H1 (cell line): Measurements from ENCODE around the gene CLIP3. TPM values are rescaled to one million over a fixed set of nuclear protein-coding genes. Genes with fewer than 3 reads are reported as not detected.

Experiments used
- CTCF ChIA-PET: fragments of 300-600 bp; sonication (Branson Sonifier 250); formaldehyde crosslinking; loops from one replicate; lab custom pipeline; 2021; ENCODE audit not compliant: partially characterized antibody; lab: Charles Lee
- POLR2A ChIA-PET: fragments of 300-600 bp; sonication (Branson Sonifier 250); formaldehyde crosslinking; loops from one replicate; lab custom pipeline; 2021; ENCODE audit warnings: inconsistent platforms; ENCODE audit not compliant: partially characterized antibody; lab: Charles Lee
- DNase-seq, 2 experiments: peaks; one replicate each; pipeline versions ENCODE4 v3.0.0 to v3.0.0-alpha.2; 2010 to 2022; ENCODE audit warnings: low spot score in 2 of 2, low read depth in 1 of 2, mixed read lengths in 1 of 2
- FAIRE-seq: peaks from 2 replicates; lab custom pipeline; 2011; peaks lifted over from hg19 to GRCh38; lab: Jason Lieb, UNC
- H2AFZ ChIP-seq: 2 replicates; pipeline ENCODE4 v1.8.1; 2012; ENCODE audit warnings: low read length, inconsistent platforms
- H2AK5ac ChIP-seq: 2 replicates; pipeline ENCODE4 v1.6.1; 2013; ENCODE audit warnings: low read depth, low read length
- H2BK120ac ChIP-seq: replicated peaks from 2 replicates; pipeline ENCODE3; 2013; ENCODE audit warnings: low read depth, low read length, inconsistent platforms
- H2BK12ac ChIP-seq: 2 replicates; pipeline ENCODE4 v1.6.1; 2013; ENCODE audit warnings: low read depth, low read length
- H2BK15ac ChIP-seq: 2 replicates; pipeline ENCODE4 v1.6.1; 2013; ENCODE audit warnings: low read length
- H2BK20ac ChIP-seq: 2 replicates; pipeline ENCODE4 v1.6.1; 2013; ENCODE audit warnings: low read length
- H2BK5ac ChIP-seq: 2 replicates; pipeline ENCODE4 v1.6.1; 2013; ENCODE audit warnings: low read depth, low read length
- H3K14ac ChIP-seq: 2 replicates; pipeline ENCODE4 v1.6.1; 2013; ENCODE audit warnings: inconsistent platforms; ENCODE audit not compliant: insufficient read length
- H3K18ac ChIP-seq: 2 replicates; pipeline ENCODE4 v1.6.1; 2013; ENCODE audit warnings: low read length; ENCODE audit errors: extremely low read depth
- H3K23ac ChIP-seq: 2 replicates; pipeline ENCODE4 v1.6.1; 2013; ENCODE audit warnings: inconsistent platforms; ENCODE audit not compliant: insufficient read length
- H3K23me2 ChIP-seq: 2 replicates; pipeline ENCODE4 v1.6.1; 2013; ENCODE audit warnings: low read depth, low read length
- H3K27ac ChIP-seq: 2 replicates; pipeline ENCODE4 v1.6.1; 2011; ENCODE audit warnings: low read depth, low read length, inconsistent platforms
- H3K27me3 ChIP-seq, 4 experiments: replicated peaks in 1 of 4; 1 replicate in 1 of 4; 2 replicates in 3 of 4; pipeline versions ENCODE4 v1.6.1 to v1.8.1; 2011 to 2013; ENCODE audit warnings: low read length in 3 of 4, mild to moderate bottlenecking in 3 of 4, inconsistent platforms in 2 of 4, mixed read lengths in 2 of 4, moderate library complexity in 1 of 4; ENCODE audit not compliant: control insufficient read depth in 3 of 4, insufficient read depth in 3 of 4; ENCODE audit errors: extremely low read depth in 1 of 4
- H3K36me3 ChIP-seq, 4 experiments: 2 replicates each; pipeline versions ENCODE4 v1.6.1 to v1.8.1; 2011 to 2013; ENCODE audit warnings: mild to moderate bottlenecking in 4 of 4, low read length in 3 of 4, moderate library complexity in 2 of 4, control low read depth in 1 of 4, inconsistent platforms in 1 of 4; ENCODE audit not compliant: insufficient read depth in 4 of 4, control insufficient read depth in 2 of 4
- H3K4ac ChIP-seq: replicated peaks from 2 replicates; pipeline ENCODE3; 2013; ENCODE audit warnings: low read length, low read depth, mixed read lengths, inconsistent platforms; ENCODE audit not compliant: insufficient read length
- H3K4me1 ChIP-seq, 4 experiments: replicated peaks in 1 of 4; 1 replicate in 1 of 4; 2 replicates in 3 of 4; pipeline versions ENCODE4 v1.6.1 to v1.8.1; 2011 to 2013; ENCODE audit warnings: low read length in 3 of 4, inconsistent platforms in 2 of 4, mixed read lengths in 1 of 4; ENCODE audit not compliant: insufficient read depth in 4 of 4, control insufficient read depth in 3 of 4
- H3K4me2 ChIP-seq, 2 experiments: 2 replicates each; pipeline versions ENCODE4 v1.6.1 to v1.8.1; 2011 to 2013; ENCODE audit warnings: low read depth in 2 of 2, low read length in 2 of 2, control low read depth in 1 of 2, inconsistent platforms in 1 of 2, mild to moderate bottlenecking in 1 of 2; ENCODE audit not compliant: insufficient read depth in 1 of 2
- H3K4me3 ChIP-seq, 4 experiments: fragments of 200-600, 300-600 bp in 1 of 4; sonication (generic), shearing (Covaris generic), sonication (Bioruptor Twin) in 1 of 4; 2 replicates each; pipeline versions ENCODE4 v1.5.1 to v1.8.1; 2011 to 2016; ENCODE audit warnings: low read length in 4 of 4, low read depth in 3 of 4, control low read depth in 2 of 4, inconsistent platforms in 2 of 4, mild to moderate bottlenecking in 2 of 4, mixed read lengths in 1 of 4, moderate library complexity in 1 of 4; ENCODE audit not compliant: insufficient read depth in 2 of 4; ENCODE audit errors: extremely low read depth in 1 of 4
- H3K56ac ChIP-seq: replicated peaks from 2 replicates; pipeline ENCODE3; 2013; ENCODE audit warnings: low read depth, mild to moderate bottlenecking, mixed read lengths, low read length, inconsistent platforms; ENCODE audit not compliant: insufficient read length
- H3K79me1 ChIP-seq: 2 replicates; pipeline ENCODE4 v1.6.1; 2013; ENCODE audit warnings: low read depth, low read length, control low read depth
- H3K79me2 ChIP-seq, 2 experiments: 2 replicates each; pipeline versions ENCODE4 v1.6.1 to v1.8.1; 2012 to 2013; ENCODE audit warnings: low read length in 2 of 2, mild to moderate bottlenecking in 2 of 2, inconsistent platforms in 1 of 2; ENCODE audit not compliant: insufficient read depth in 2 of 2, control insufficient read depth in 1 of 2
- H3K9ac ChIP-seq, 4 experiments: replicated peaks in 1 of 4; 1 replicate in 1 of 4; 2 replicates in 3 of 4; pipeline versions ENCODE4 v1.6.1 to v1.8.1; 2011 to 2013; ENCODE audit warnings: low read depth in 3 of 4, low read length in 3 of 4, control low read depth in 2 of 4, mild to moderate bottlenecking in 2 of 4, moderate library complexity in 2 of 4, inconsistent platforms in 1 of 4; ENCODE audit errors: extremely low read depth in 1 of 4
- H3K9me3 ChIP-seq, 2 experiments: 2 replicates each; pipeline versions ENCODE4 v1.6.1 to v1.8.1; 2012 to 2013; ENCODE audit warnings: mild to moderate bottlenecking in 2 of 2, moderate library complexity in 2 of 2, control low read depth in 1 of 2, inconsistent platforms in 1 of 2, low read depth in 1 of 2, low read length in 1 of 2, mixed read lengths in 1 of 2; ENCODE audit not compliant: insufficient read depth in 2 of 2
- H4K20me1 ChIP-seq, 2 experiments: replicated peaks in 1 of 2; 2 replicates each; pipeline versions ENCODE3 to v1.8.1; 2011 to 2013; ENCODE audit warnings: inconsistent platforms in 2 of 2, low read length in 2 of 2, mild to moderate bottlenecking in 1 of 2; ENCODE audit not compliant: insufficient read depth in 2 of 2, control insufficient read depth in 1 of 2
- H4K5ac ChIP-seq: 2 replicates; pipeline ENCODE4 v1.6.1; 2013; ENCODE audit warnings: low read length, low read depth, mixed read lengths, inconsistent platforms; ENCODE audit not compliant: insufficient read length
- H4K8ac ChIP-seq: 2 replicates; pipeline ENCODE4 v1.8.0; 2013; ENCODE audit warnings: mild to moderate bottlenecking, moderate library complexity, low read length, inconsistent platforms; ENCODE audit not compliant: insufficient read depth; ENCODE audit errors: extremely low read depth
- H4K91ac ChIP-seq: replicated peaks from 2 replicates; pipeline ENCODE3; 2013; ENCODE audit warnings: low read length, mixed read lengths, inconsistent platforms; ENCODE audit not compliant: insufficient read length
- BRCA1 ChIP-seq: IDR thresholded peaks from 2 replicates; pipeline ENCODE4 v1.6.1; 2012; ENCODE audit warnings: low read depth, low read length, improper control_type of control experiment
- HDAC2 ChIP-seq, 2 experiments: fragments of 300-600 bp in 1 of 2; sonication (generic) in 1 of 2; IDR thresholded peaks; 2 replicates each; pipeline ENCODE4 v1.6.1; 2011 to 2012; ENCODE audit warnings: low read depth in 2 of 2, low read length in 2 of 2, mild to moderate bottlenecking in 2 of 2, moderate library complexity in 2 of 2, borderline replicate concordance in 1 of 2, inconsistent platforms in 1 of 2
- KDM1A ChIP-seq: fragments of 200-600, 300-600 bp; sonication (generic); IDR thresholded peaks from 2 replicates; pipeline ENCODE4 v1.7.1; 2016; ENCODE audit warnings: mild to moderate bottlenecking, low read length, borderline replicate concordance
- KDM4A ChIP-seq: IDR thresholded peaks from one replicate; pipeline ENCODE4 v1.7.1; 2012; ENCODE audit warnings: low read depth, mild to moderate bottlenecking, moderate library complexity, low read length, inconsistent platforms; ENCODE audit not compliant: severe bottlenecking
- POLR2AphosphoS5 ChIP-seq: IDR thresholded peaks from 2 replicates; pipeline ENCODE4 v1.6.1; 2011; ENCODE audit warnings: low read depth, low read length
- POU5F1 ChIP-seq: IDR thresholded peaks from 2 replicates; pipeline ENCODE4 v1.6.1; 2011; ENCODE audit warnings: low read depth, mild to moderate bottlenecking, low read length, moderate library complexity
- SIX5 ChIP-seq: IDR thresholded peaks from 2 replicates; pipeline ENCODE4 v1.6.1; 2011; ENCODE audit warnings: mild to moderate bottlenecking, low read depth, low read length
- SP1 ChIP-seq: IDR thresholded peaks from 2 replicates; pipeline ENCODE4 v1.6.1; 2011; ENCODE audit warnings: low read depth, low read length
- SP2 ChIP-seq: IDR thresholded peaks from 2 replicates; pipeline ENCODE4 v1.6.1; 2012; ENCODE audit warnings: mild to moderate bottlenecking, low read length, inconsistent platforms
- SUZ12 ChIP-seq: fragments of 200-600 bp; sonication (generic); IDR thresholded peaks from 2 replicates; pipeline ENCODE4 v1.6.1; 2012; ENCODE audit warnings: mild to moderate bottlenecking, inconsistent platforms, low read length, moderate library complexity, mixed read lengths
- TAF1 ChIP-seq: IDR thresholded peaks from 2 replicates; pipeline ENCODE4 v1.6.1; 2011; ENCODE audit warnings: mild to moderate bottlenecking, low read depth, low read length
- ZNF274 ChIP-seq: IDR thresholded peaks from 2 replicates; pipeline ENCODE4 v1.7.0; 2012; ENCODE audit warnings: low read length, borderline replicate concordance; ENCODE audit errors: extremely low read depth
- WGBS, 2 experiments: shearing (Covaris generic) in 1 of 2; methylation state at CpG; one replicate each; pipeline versions ENCODE4 v1.1.6 to v1.1.7; 2013 to 2015; ENCODE audit warnings: low lambda C conversion rate in 2 of 2, mixed read lengths in 2 of 2, inconsistent platforms in 1 of 2, low coverage in 1 of 2, missing lambda C conversion rate in 1 of 2; ENCODE audit not compliant: insufficient replicate concordance in 2 of 2, insufficient coverage in 1 of 2, insufficient read length in 1 of 2; ENCODE audit errors: extremely low coverage in 1 of 2, missing lambda C conversion rate in 1 of 2; 5-methylcytosine and 5-hydroxymethylcytosine counted together
- polyA plus RNA-seq, 7 experiments: library from polyadenylated mRNA; depleted of rRNA in 3 of 7; stranded (reverse) in 5 of 7; unstranded in 2 of 7; fragments of >200 nt in 5 of 7; fragments of 200-250 nt in 2 of 7; gene quantifications; 1 replicate in 5 of 7; 2 replicates in 1 of 7; 4 replicates in 1 of 7; pipeline versions ENCODE4 v1.2.1 to v1.2.3, GENCODE V29; 2011 to 2013; ENCODE audit warnings: missing spikeins in 2 of 7, mixed read lengths in 2 of 7
- total RNA-seq: library from RNA; stranded (reverse); fragmentation: NEBNext Ultra II Directional; extraction: Animal tissue kit (Norgen Biotek cat#: 25700); gene quantifications from 2 replicates; pipeline ENCODE4 v1.2.1, GENCODE V29; 2021
- TF ChIP-seq, protein P1 (sequence below), 3 experiments: IDR thresholded peaks; 1 replicate in 2 of 3; 2 replicates in 1 of 3; pipeline versions ENCODE4 v1.5.1 to v1.6.1; 2011; ENCODE audit warnings: low read length in 3 of 3, mild to moderate bottlenecking in 3 of 3, inconsistent platforms in 2 of 3, low read depth in 1 of 3, moderate library complexity in 1 of 3; ENCODE audit not compliant: insufficient read depth in 1 of 3; ENCODE audit errors: control extremely low read depth in 1 of 3

Gene CLIP3
- total and polyA plus RNA-seq, 2 of the 8 experiments (the other 6 are each of a cell fraction or from before 2014, with no cell fraction given), result 5.9 to 21.7 TPM

DNA sequence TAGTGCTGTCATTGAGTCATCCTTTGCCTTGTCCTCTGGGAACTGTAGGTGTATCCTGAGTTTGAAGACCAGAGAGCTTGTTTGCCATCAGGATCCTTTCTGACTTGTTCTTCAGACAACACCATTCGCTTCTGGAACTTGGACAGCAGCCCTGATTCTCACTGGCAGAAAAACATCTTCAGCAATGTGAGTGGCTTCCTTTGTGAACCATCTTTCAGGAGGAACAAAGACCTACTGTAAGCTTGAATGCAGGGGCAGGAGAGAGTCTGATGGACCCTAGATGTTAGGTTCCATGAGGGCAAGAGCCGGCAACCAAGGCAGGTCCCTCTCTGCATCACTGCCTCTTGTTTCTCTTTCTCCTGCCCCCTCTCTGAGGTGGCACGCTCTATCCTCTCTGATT, 48.7 kb upstream of the CLIP3 start:
- Histone ChIP-seq H3K27ac (no peak overlapping the region), H2AFZ (no peak overlapping the region), H3K4me2 (no peak overlapping the region), H3K23me2 (no peaks in the 10 kb centered on the region), H3K36me3 (peaks cover 28 to 67% (median 46%) of the 10 kb centered on the region in 4 experiments), H3K18ac (no peak overlapping the region), H3K4ac (no peak overlapping the region), H3K4me1 (no peaks in the 10 kb centered on the region), H2AK5ac (no peak overlapping the region), H4K8ac (no peak overlapping the region), H2BK5ac (no peak overlapping the region), H2BK12ac (no peak overlapping the region), H4K91ac (no peak overlapping the region), H3K79me1 (no peaks in the 10 kb centered on the region), H2BK20ac (no peak overlapping the region), H2BK120ac (no peak overlapping the region), H3K79me2 (no peaks in the 10 kb centered on the region), H3K23ac (no peak overlapping the region), H2BK15ac (no peak overlapping the region), H3K9ac (no peak overlapping the region), H4K20me1 (peaks cover 0 to 9% of the 10 kb centered on the region in 2 experiments), H3K4me3 (no peak overlapping the region), H4K5ac (no peak overlapping the region), H3K14ac (no peak overlapping the region), H3K56ac (no peak overlapping the region), H3K27me3 (no peaks in the 10 kb centered on the region), H3K9me3 (no peaks in the 10 kb centered on the region)
- no peak for FAIRE-seq
- ChIA-PET CTCF (interaction anchor here (0.9 kb wide), 1 partner anchor 20 kb away, joined by 3 read pairs; no protein-coding TSS in a partner anchor), POLR2A (no interaction called here)
- 94% methylated on average over 3 of the region's 3 CpGs; no CpG with 5 or more reads in 1 of the 2 experiments for WGBS, 2 experiments
- no peak for DNase-seq
- TF ChIP-seq POLR2AphosphoS5 (no peak), SUZ12 (no peak), BRCA1 (no peak), TAF1 (no peak), ZNF274 (no peak), KDM1A (no peak), POU5F1 (no peak), SP2 (no peak), SIX5 (no peak), KDM4A (no peak), SP1 (no peak), HDAC2 (IDR thresholded peaks at IDR 0.05; ENCODE audit: borderline replicate concordance in 1 of 2, low read depth in 2 of 2, low read length in 2 of 2) (no peak)
- TF ChIP-seq, protein P1, sequence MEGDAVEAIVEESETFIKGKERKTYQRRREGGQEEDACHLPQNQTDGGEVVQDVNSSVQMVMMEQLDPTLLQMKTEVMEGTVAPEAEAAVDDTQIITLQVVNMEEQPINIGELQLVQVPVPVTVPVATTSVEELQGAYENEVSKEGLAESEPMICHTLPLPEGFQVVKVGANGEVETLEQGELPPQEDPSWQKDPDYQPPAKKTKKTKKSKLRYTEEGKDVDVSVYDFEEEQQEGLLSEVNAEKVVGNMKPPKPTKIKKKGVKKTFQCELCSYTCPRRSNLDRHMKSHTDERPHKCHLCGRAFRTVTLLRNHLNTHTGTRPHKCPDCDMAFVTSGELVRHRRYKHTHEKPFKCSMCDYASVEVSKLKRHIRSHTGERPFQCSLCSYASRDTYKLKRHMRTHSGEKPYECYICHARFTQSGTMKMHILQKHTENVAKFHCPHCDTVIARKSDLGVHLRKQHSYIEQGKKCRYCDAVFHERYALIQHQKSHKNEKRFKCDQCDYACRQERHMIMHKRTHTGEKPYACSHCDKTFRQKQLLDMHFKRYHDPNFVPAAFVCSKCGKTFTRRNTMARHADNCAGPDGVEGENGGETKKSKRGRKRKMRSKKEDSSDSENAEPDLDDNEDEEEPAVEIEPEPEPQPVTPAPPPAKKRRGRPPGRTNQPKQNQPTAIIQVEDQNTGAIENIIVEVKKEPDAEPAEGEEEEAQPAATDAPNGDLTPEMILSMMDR (IDR thresholded peaks at IDR 0.05; ENCODE audit: control extremely low read depth in 1 of 3, insufficient read depth in 1 of 3, low read depth in 1 of 3, low read length in 3 of 3), result no peak
